NB4 (cell line): ENCODE results near the gene CBLN3.
A peak's percentile ranks its signal among the peaks of the same experiment; 100 is the strongest.

Source experiments
- DNase-seq: peaks from one replicate; pipeline ENCODE4 v3.0.0; 2010; ENCODE audit warnings: low read depth
- H3K4me3 ChIP-seq: one replicate; pipeline ENCODE4 v1.5.1; 2011; ENCODE audit warnings: mild to moderate bottlenecking, low read depth, low read length, moderate library complexity
- MYC ChIP-seq: IDR thresholded peaks from 2 replicates; pipeline ENCODE4 v1.6.1; 2011; ENCODE audit warnings: low read depth, low read length
- POLR2A ChIP-seq: IDR thresholded peaks from 2 replicates; pipeline ENCODE4 v1.6.1; 2011; ENCODE audit warnings: mild to moderate bottlenecking; ENCODE audit not compliant: insufficient read length; ENCODE audit errors: extremely low read depth
- TF ChIP-seq, protein P1 (sequence below): IDR thresholded peaks from one replicate; pipeline ENCODE4 v1.5.1; 2012; ENCODE audit warnings: low read depth, low read length
- TF ChIP-seq, protein P2 (sequence below): IDR thresholded peaks from 2 replicates; pipeline ENCODE4 v1.6.1; 2011; ENCODE audit warnings: low read depth, low read length

CBLN3 gene

GRCh38 chr14:24416254-24416931 lies 13.1 kb downstream of the CBLN3 start:
- no peak for DNase-seq
- TF ChIP-seq MYC = no peak
- no peak for TF ChIP-seq POLR2A
- TF ChIP-seq, protein P1, sequence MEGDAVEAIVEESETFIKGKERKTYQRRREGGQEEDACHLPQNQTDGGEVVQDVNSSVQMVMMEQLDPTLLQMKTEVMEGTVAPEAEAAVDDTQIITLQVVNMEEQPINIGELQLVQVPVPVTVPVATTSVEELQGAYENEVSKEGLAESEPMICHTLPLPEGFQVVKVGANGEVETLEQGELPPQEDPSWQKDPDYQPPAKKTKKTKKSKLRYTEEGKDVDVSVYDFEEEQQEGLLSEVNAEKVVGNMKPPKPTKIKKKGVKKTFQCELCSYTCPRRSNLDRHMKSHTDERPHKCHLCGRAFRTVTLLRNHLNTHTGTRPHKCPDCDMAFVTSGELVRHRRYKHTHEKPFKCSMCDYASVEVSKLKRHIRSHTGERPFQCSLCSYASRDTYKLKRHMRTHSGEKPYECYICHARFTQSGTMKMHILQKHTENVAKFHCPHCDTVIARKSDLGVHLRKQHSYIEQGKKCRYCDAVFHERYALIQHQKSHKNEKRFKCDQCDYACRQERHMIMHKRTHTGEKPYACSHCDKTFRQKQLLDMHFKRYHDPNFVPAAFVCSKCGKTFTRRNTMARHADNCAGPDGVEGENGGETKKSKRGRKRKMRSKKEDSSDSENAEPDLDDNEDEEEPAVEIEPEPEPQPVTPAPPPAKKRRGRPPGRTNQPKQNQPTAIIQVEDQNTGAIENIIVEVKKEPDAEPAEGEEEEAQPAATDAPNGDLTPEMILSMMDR = no peak
- TF ChIP-seq, protein P2, sequence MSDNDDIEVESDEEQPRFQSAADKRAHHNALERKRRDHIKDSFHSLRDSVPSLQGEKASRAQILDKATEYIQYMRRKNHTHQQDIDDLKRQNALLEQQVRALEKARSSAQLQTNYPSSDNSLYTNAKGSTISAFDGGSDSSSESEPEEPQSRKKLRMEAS = no peak
- no peak overlapping the region for H3K4me3 ChIP-seq

GRCh38 chr14:24415421-24416253 lies 13.8 kb downstream of the CBLN3 start:
- H3K4me3 ChIP-seq = no peak overlapping the region
- TF ChIP-seq, protein P1 = no peak
- TF ChIP-seq, protein P2 = no peak
- TF ChIP-seq POLR2A (no peak), MYC (no peak)
- no peak for DNase-seq

DNA sequence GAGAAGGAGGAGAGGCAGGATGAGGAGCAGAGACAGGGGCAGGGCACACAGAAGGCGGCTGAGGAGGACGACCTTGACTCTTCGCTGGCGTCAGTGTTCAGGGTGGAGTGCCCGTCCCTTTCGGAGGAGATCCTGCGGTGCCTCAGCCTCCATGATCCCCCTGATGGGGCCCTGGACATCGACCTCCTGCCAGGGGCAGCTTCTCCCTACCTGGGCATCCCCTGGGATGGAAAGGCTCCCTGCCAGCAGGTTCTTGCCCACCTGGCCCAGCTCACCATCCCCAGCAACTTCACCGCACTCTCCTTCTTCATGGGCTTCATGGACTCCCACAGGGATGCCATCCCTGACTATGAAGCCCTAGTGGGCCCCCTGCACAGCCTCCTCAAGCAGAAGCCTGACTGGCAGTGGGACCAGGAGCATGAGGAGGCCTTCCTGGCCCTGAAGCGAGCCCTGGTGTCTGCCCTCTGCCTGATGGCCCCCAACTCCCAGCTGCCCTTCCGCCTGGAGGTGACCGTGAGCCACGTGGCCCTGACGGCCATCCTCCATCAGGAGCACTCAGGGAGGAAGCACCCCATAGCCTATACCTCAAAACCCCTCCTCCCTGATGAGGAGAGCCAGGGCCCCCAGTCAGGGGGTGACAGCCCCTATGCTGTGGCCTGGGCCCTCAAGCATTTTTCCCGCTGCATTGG lies 14.6 kb downstream of the CBLN3 start:
- H3K4me3 ChIP-seq = no peak overlapping the region
- no peak for TF ChIP-seq MYC
- TF ChIP-seq, protein P2 = no peak
- no peak for TF ChIP-seq POLR2A
- TF ChIP-seq, protein P1 = no peak
- DNase-seq = no peak

DNA sequence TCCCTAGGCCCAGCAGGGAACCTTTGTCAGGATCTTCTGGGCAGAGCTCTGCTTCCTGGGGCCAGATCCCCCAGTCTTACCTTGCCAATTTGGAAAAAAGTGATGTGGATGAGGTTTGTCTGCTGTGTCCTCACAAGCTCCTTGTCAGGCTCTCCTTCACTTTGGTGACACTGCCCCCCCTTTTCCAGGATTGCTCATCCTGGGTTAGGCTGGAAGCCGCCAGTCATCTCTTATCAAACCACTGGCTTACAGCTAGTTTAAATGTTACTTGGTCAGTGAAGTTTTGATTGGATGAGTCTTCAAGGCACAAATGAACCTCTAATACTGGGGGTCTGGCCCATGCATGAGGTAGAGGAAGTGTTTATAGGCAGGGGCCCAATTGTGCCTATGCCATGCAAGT lies 15.4 kb downstream of the CBLN3 start:
- no peak for DNase-seq
- no peak overlapping the region for H3K4me3 ChIP-seq
- TF ChIP-seq, protein P2 = no peak
- TF ChIP-seq MYC (no peak), POLR2A (no peak)
- TF ChIP-seq, protein P1 = no peak

GRCh38 chr14:24411443-24412389 lies 17.8 kb downstream of the CBLN3 start:
- DNase-seq = peak; percentile 66
- TF ChIP-seq MYC (no peak; the same call in 1 of the 2 replicates), POLR2A (no peak)
- TF ChIP-seq, protein P1 = peak; percentile 85
- TF ChIP-seq, protein P2 = peak; percentile 73
- no peak overlapping the region for H3K4me3 ChIP-seq
